Measurements from ENCODE around the gene CELF1.

- TF ChIP-seq CTCF (IDR thresholded peaks at IDR 0.05; ENCODE audit: poor library complexity) (no peak), EZH2 (IDR thresholded peaks at IDR 0.05; ENCODE audit: borderline replicate concordance) (no peak)
Observed at GRCh38 chr11:47595029-47595428, 42.1 kb upstream of the CELF1 start.

Measured in hepatocyte (in vitro differentiated cells).